Upper lobe of right lung (tissue), 1 donor: ENCODE data around the gene KCNC4. TPM values are rescaled to one million over a fixed set of nuclear protein-coding genes. Genes with fewer than 3 reads are reported as not detected.

Experiments used
- ATAC-seq: fragments of 200-7000 bp; cut with Tn5 transposase; one replicate; pipeline ENCODE4 v1.9.1; 2020; ENCODE audit warnings: mild to moderate bottlenecking, moderate library complexity
- DNase-seq: peaks from one replicate; pipeline ENCODE4 v3.0.0-alpha.2; 2020
- H3K27ac ChIP-seq: fragments of 200-600 bp; one replicate; pipeline ENCODE4 v1.8.0; 2022
- H3K27me3 ChIP-seq: fragments of 200-600 bp; one replicate; pipeline ENCODE4 v1.8.0; 2022; ENCODE audit warnings: mild to moderate bottlenecking
- H3K36me3 ChIP-seq: fragments of 200-600 bp; one replicate; pipeline ENCODE4 v1.8.0; 2022
- H3K4me1 ChIP-seq: fragments of 200-600 bp; one replicate; pipeline ENCODE4 v1.8.0; 2022
- H3K4me3 ChIP-seq: fragments of 200-600 bp; one replicate; pipeline ENCODE4 v1.8.0; 2022; ENCODE audit warnings: mild to moderate bottlenecking
- H3K9me3 ChIP-seq: fragments of 200-600 bp; one replicate; pipeline ENCODE4 v1.8.0; 2022
- intact Hi-C: fragments of 100-400 bp; cut with DNase I; formaldehyde crosslinking; loops from one replicate; pipeline ENCODE4 v1.11.0; 2022
- total RNA-seq: library from RNA; stranded (reverse); fragmentation: NEBNext Ultra II Directional; extraction: Animal tissue kit (Norgen Biotek cat#: 25700); gene quantifications from one replicate; pipeline ENCODE4 v1.2.1, GENCODE V29; 2021
- TF ChIP-seq, protein P1 (sequence below): fragments of 200-600 bp; IDR thresholded peaks from one replicate; pipeline ENCODE4 v1.8.0; 2022; ENCODE audit warnings: antibody characterized with exemption
- donor health status: DM: no; HTN: yes; CAD: no; lungs with severe emphysema.

KCNC4 gene
- total RNA-seq, 1 donor from 2014 or later: 11.1 TPM

DNA sequence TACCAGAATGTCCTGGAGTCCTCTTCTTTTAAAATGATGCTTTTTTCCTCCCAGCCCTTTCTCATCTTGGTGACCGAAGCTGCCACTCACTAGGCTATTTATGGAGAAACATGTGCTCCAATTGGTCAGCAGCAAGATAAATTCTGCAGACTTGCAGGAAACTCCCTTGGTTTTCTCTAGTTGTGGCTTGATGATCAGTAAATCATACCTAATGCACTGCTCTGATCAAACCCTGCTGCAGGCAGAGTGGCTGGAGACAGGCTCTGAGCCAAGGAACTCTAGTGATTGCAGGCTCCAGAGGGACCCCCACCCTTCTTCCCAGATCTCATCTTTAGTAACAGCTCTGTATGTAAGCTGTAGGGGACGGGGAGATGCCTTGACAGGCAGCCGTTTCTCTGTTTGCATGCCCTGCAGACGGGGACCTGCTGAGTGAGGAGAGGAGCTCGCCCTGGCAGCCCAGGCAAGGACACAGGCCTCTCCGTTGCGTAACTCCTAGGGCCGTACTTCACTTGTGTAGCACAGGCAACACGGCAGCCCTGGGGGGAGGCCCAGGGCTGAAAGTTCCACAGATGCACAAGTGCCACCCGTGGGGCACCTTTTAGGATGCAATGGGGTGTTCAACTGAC, 45.3 kb upstream of the KCNC4 start:
- no peaks in the 10 kb centered on the region for H3K9me3 ChIP-seq
- no peaks in the 10 kb centered on the region for H3K36me3 ChIP-seq
- H3K4me3 ChIP-seq: no peak overlapping the region
- ATAC-seq: peak; percentile 32
- DNase-seq: no peak
- TF ChIP-seq, protein P1, sequence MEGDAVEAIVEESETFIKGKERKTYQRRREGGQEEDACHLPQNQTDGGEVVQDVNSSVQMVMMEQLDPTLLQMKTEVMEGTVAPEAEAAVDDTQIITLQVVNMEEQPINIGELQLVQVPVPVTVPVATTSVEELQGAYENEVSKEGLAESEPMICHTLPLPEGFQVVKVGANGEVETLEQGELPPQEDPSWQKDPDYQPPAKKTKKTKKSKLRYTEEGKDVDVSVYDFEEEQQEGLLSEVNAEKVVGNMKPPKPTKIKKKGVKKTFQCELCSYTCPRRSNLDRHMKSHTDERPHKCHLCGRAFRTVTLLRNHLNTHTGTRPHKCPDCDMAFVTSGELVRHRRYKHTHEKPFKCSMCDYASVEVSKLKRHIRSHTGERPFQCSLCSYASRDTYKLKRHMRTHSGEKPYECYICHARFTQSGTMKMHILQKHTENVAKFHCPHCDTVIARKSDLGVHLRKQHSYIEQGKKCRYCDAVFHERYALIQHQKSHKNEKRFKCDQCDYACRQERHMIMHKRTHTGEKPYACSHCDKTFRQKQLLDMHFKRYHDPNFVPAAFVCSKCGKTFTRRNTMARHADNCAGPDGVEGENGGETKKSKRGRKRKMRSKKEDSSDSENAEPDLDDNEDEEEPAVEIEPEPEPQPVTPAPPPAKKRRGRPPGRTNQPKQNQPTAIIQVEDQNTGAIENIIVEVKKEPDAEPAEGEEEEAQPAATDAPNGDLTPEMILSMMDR: no peak
- H3K27me3 ChIP-seq: peaks cover 5% of the 10 kb centered on the region
- intact Hi-C loops: no loop called here
- H3K4me1 ChIP-seq: no peaks in the 10 kb centered on the region
- no peak overlapping the region for H3K27ac ChIP-seq

DNA sequence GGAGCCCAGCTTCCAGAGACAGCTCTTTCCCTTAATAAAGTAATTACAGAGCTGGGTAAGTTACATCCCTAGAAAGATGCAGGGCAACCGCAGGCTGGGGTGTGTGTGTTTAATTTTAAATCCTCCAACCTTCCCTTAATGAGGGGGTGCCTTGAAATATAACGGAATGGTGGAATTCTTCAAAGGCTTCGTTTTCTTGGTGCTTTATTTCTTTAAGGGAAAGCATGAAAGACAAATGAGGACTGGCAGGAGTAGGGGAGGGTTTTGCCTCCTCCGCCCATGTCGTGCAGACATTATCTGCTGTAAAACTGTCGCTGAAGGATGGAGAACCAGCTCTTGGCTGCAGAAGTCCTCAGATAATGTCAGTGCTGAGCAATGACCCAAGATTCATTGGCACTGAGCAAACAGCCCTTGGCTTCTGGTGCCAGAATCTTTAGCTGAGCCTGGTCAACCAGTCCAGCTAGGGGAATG, 44.3 kb upstream of the KCNC4 start:
- no peak for DNase-seq
- no peak for ATAC-seq
- H3K9me3 ChIP-seq: no peaks in the 10 kb centered on the region
- H3K27ac ChIP-seq: no peak overlapping the region
- TF ChIP-seq, protein P1: no peak
- intact Hi-C loops: no loop called here
- H3K36me3 ChIP-seq: no peaks in the 10 kb centered on the region
- H3K27me3 ChIP-seq: no peaks in the 10 kb centered on the region
- H3K4me1 ChIP-seq: no peaks in the 10 kb centered on the region
- no peak overlapping the region for H3K4me3 ChIP-seq

DNA sequence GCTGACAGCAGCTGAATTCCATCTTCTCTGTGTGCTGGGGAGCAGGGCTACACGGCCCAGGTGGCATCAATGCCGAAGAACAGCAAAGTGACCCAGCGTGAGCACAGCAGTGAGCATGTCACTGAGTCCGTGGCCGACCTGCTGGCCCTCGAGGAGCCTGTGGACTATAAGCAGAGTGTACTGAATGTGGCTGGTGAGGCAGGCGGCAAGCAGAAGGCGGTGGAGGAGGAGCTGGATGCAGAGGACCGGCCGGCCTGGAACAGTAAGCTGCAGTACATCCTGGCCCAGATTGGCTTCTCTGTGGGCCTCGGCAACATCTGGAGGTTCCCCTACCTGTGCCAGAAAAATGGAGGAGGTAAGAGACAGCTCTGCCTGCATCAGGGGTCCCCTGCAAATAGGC, 43.3 kb upstream of the KCNC4 start:
- H3K4me3 ChIP-seq: no peak overlapping the region
- H3K27me3 ChIP-seq: peaks cover 1% of the 10 kb centered on the region
- intact Hi-C loops: no loop called here
- TF ChIP-seq, protein P1: no peak
- ATAC-seq (no peak), DNase-seq (no peak)
- no peaks in the 10 kb centered on the region for H3K9me3 ChIP-seq
- no peaks in the 10 kb centered on the region for H3K36me3 ChIP-seq
- H3K27ac ChIP-seq: no peak overlapping the region
- H3K4me1 ChIP-seq: no peaks in the 10 kb centered on the region

DNA sequence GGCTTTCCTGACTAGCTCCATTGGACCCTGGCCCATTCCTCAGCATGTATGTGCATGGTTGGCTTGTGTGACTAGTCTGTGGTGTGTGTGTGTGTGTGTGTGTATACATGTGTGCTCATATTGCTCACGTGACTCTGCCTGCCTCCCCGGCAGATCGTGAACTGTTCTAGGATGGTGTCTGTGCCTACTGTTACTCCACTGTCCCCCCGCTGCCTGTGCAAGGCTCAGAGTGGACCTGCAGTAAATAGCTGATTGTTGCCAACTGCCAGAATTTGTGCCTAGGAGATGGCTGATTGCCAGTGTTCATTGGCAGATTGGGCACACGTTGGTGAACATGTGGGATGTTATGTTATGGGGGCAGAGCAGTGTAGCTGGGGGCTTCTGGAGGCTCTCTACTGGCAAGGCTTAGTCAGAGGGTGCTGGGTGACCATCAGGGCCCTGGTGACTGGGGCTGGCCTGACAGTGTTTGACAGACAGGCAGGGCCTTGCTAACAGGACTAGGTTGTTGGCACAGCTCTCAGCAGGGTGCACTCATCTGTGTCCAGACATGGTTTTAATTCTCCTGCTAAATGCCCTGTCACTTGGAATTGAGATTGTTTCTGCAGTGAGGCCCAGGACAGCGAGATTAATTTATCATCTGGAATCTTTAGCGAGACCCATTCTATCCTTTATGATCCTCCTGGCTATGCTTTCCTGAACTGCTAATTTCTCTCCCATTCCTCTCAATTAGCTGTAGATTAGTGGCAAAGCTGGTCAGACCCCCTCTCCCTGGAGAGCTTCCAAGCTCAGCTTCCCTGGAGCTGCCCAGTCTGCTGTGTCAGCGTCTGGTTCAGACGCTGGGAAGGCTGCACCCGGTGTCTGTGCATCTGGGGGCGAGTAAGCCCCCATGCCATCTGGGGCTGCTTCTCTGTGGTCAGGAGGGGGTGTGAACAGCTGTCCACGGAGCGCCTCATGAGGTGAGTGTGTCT, 39.1 kb upstream of the KCNC4 start:
- Histone ChIP-seq H3K9me3 (no peaks in the 10 kb centered on the region), H3K27me3 (peaks cover 16% of the 10 kb centered on the region), H3K4me1 (no peaks in the 10 kb centered on the region), H3K4me3 (no peak overlapping the region), H3K36me3 (no peaks in the 10 kb centered on the region), H3K27ac (no peak overlapping the region)
- DNase-seq (no peak), ATAC-seq (no peak)
- intact Hi-C loops: no loop called here
- TF ChIP-seq, protein P1: no peak

DNA sequence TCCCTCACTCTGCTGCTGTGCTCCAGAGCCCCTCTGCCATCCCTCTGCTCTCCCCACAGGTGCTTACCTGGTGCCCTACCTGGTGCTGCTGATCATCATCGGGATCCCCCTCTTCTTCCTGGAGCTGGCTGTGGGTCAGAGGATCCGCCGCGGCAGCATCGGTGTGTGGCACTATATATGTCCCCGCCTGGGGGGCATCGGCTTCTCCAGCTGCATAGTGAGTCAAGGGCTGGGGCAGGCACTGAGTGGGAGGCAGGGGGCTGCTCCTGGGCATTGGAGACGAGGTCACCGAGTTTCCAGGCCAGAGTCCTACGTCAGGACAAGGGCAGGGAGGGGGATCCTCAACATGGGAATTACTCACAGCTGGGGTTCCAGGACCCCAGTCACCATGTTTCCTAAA, 38.1 kb upstream of the KCNC4 start:
- TF ChIP-seq, protein P1: no peak
- intact Hi-C loops: no loop called here

More for the DNA sequence above, 38.1 kb upstream of the KCNC4 start:
- H3K4me1 ChIP-seq: no peaks in the 10 kb centered on the region
- DNase-seq: no peak
- peaks cover 16% of the 10 kb centered on the region for H3K27me3 ChIP-seq
- no peak overlapping the region for H3K4me3 ChIP-seq
- no peak for ATAC-seq
- H3K9me3 ChIP-seq: no peaks in the 10 kb centered on the region
- no peaks in the 10 kb centered on the region for H3K36me3 ChIP-seq
- H3K27ac ChIP-seq: no peak overlapping the region
